Left renal cortex interstitium (tissue), 4 donors: ENCODE results near the gene COA1. TPM values are rescaled to one million over a fixed set of nuclear protein-coding genes. Genes with fewer than 3 reads are reported as not detected.
"Not testable (repeated sequence)": the region's sequence is repeated elsewhere in the genome, so short reads cannot be mapped to it uniquely, and the experiment has no call there.

Experiments
- DNase-seq, 4 donors: peaks; one replicate each; pipeline ENCODE4 v3.0.0-alpha.2; 2013; ENCODE audit warnings: low read depth in 4 of 4, low spot score in 2 of 4, missing footprints in 1 of 4
- polyA plus RNA-seq, 4 donors: library from polyadenylated mRNA; unstranded; fragments of 120-200 nt; gene quantifications; one replicate each; pipeline ENCODE4 v1.2.1, GENCODE V29; 2013; ENCODE audit not compliant: insufficient read length in 4 of 4

The COA1 gene, protein sequence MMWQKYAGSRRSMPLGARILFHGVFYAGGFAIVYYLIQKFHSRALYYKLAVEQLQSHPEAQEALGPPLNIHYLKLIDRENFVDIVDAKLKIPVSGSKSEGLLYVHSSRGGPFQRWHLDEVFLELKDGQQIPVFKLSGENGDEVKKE
- 10 to 100 TPM; 61.2 to 86.5 (median 72.0) TPM for polyA plus RNA-seq

GRCh38 chr7:43729214-43729923 is at the start of gene COA1:
Gene COA1 (minus strand): TSS chr7:43729523. CDS start chr7:43648614, 80,909 bp downstream.
- peak; percentile 75 to 83 (median 81) for DNase-seq

DNA sequence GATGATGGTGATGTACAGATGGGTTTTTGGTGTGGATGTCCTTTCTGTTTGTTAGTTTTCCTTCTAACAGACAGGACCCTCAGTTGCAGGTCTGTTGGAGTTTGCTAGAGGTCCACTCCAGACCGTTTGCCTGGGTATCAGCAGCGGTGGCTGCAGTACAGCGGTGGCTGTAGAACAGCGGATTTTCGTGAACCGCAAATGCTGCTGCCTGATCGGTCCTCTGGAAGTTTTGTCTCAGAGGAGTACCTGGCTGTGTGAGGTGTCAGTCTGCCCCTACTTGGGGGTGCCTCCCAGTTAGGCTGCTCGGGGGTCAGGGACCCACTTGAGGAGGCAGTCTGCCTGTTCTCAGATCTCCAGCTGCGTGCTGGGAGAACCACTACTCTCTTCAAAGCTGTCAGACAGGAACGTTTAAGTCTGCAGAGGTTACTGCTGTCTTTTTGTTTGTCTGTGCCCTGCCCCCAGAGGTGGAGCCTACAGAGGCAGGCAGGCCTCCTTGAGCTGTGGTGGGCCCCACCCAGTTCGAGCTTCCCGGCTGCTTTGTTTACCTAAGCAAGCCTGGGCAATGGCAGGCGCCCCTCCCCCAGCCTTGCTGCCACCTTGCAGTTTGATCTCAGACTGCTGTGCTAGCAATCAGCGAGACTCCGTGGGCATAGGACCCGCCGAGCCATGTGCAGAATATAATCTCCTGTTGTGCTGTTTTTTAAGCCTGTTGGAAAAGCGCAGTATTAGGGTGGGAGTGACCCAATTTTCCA is 49.1 kb upstream of the COA1 start:
- DNase-seq = not testable (repeated sequence)

DNA sequence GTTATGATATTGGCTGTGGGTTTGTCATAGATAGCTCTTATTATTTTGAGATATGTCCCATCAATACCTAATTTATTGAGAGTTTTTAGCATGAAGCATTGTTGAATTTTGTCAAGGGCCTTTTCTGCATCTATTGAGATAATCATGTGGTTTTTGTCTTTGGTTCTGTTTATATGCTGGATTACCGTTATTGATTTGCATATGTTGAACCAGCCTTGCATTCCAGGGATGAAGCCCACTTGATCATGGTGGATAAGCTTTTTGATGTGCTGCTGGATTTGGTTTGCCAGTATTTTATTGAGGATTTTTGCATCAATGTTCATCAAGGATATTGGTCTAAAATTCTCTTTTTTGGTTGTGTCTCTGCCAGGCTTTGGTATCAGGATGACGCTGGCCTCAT is 45.9 kb upstream of the COA1 start:
- not testable (repeated sequence) for DNase-seq

GRCh38 chr7:43773268-43773667 is 43.9 kb upstream of the COA1 start:
- DNase-seq = not testable (repeated sequence)

GRCh38 chr7:43771573-43771972 is 42.2 kb upstream of the COA1 start:
- DNase-seq = no peak

- DNase-seq = no peak
Observed at GRCh38 chr7:43771128-43771527, 41.8 kb upstream of the COA1 start.

- DNase-seq = no peak
Observed at GRCh38 chr7:43769791-43770465, 40.6 kb upstream of the COA1 start.

DNA sequence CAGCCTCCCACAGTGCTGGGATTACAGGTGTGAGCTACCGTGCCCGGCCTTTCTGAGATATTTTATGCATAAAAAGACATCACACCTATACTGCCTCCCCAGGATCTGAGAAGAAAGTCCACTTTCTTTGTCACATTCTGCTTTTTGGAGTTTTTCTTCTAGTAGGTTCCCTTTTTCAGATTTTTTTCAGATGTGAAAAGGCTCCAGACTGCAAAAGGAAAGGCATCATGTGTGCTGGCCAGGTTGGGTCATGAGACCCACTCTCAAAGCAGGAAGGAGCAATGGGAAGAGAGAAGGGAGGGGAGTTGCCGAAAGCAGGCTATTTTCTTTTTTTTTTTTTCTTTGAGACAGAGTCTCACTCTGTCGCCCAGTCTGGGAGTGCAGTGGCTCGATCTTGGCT is 40.0 kb upstream of the COA1 start:
- DNase-seq = no peak

GRCh38 chr7:43768887-43769272 is 39.6 kb upstream of the COA1 start:
- DNase-seq = no peak

DNA sequence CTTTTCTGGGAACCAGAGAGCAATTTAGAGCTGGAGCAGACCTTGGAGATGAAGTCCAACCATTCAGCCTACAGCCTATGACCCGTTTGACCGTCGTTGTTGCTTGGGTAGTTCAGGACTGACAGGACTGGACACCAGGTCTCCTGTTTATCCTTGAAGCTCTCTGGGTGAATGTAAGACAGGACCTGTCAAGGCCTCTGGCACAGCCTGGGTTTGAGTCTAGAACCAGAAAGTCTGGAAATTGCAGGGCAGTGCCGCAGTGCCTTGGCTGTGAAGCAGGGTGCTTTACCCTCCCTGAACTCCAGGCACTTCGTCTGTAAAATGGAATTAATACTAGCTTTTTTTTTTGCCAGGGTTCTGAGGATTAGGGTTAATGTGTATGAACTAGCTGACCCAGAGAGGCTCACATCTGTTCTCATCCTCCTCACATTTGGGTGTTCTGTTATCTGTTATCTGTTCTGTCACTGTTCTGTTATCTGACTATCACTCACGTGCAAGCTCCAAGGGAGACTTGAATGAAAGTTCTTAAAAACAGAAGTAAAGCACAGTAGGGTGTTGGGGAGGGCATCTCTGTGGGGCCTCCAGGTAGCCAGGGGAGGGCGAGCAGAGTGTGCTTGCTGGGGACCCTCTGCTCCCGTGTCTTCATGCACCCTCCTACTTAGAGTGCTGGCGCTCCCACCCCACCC is 39.0 kb upstream of the COA1 start:
- DNase-seq = no peak

DNA sequence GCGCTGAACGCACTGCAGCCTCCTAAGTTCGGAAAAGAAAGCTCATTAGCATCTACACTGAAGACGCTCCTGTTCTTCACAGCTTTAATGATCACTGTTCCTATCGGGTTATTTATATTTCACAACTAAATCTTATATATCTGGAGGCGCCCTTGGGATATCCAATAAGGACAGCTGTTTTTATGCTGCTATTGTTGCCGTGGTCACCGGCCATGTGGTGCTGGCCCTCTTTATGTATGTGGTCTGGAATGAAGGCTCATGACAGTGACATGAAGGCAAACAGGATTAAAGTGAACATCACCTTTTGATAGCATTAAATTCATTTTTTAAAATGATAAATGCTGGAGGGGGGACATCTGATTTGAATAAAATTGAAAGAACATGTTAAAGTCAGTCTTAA is 38.0 kb upstream of the COA1 start:
- no peak for DNase-seq

DNA sequence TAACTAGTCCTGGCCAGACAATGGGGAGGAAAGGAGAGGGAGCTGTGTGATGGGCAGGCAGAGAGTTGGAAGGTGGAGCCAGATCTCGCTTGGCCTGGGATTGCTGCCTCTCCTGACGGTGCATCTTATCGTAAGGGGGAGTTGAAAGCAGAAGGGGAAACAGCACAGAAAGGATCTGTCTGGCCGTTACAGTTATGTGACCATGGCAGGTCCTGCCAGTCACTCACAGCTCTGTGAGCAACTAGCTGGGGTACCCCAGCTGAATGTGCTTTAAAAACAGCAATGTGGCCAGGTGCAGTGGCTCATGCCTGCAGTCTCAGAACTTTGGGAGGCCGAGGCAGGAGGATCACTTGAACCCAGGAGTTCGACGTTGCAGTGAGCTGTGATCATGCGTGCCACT is 37.2 kb upstream of the COA1 start:
- no peak for DNase-seq

GRCh38 chr7:43764807-43765491 is 35.6 kb upstream of the COA1 start:
- DNase-seq = no peak

DNA sequence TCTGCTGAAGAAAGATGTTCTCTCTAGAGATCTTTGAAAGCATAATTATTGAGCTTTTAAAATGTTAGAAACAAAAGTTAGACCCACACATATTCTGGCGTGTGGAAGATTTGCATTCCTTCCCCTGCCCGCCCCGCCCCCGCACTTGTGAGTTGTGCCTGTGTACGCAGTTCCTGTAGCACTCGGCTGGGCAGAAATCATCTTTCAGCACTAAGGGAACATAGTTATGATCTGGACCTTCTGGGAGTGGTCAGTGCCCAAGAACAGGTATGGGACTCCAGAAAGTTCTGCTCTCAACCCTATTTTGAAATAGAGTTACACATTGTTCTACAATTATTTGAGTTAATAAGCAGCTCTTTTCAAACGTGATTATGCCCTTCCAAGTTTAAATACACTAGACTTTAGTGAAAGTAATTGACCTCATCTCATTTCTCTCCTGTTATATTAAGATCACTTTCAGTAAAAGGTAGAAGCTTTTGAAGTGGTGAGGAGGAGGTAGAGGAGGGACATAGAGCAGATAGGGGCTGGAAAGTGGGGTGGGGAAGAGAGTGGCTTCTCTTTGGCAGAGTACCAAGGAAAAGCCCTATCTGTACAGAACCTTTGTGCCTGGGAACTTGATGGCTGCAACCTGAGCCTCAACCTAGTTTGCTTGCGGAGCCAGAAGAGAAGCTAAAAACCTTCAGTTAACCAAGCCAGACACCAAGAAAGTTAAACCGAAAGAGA is 34.9 kb upstream of the COA1 start:
- DNase-seq = no peak

DNA sequence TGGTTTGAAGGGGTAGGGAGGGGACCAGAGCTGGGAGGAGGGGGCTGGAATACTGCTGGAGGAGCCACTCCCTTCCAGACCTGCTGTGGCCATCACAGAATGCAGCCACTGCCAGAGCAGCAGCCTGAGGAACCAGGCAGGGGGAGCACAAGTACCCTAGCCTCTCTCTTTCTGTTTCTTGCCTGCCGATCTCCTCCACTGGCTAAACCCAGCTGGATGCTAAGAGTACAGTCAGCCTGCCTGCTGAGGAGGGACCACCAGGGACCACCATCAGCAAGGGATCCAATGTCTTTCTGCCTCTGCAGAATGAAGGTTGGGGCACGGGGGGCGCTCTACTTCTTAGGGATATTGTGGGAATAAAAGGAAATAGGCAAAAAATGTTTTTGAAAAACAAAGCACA is 33.9 kb upstream of the COA1 start:
- no peak for DNase-seq

- no peak for DNase-seq
Observed at GRCh38 chr7:43761938-43762692, 32.8 kb upstream of the COA1 start.

DNA sequence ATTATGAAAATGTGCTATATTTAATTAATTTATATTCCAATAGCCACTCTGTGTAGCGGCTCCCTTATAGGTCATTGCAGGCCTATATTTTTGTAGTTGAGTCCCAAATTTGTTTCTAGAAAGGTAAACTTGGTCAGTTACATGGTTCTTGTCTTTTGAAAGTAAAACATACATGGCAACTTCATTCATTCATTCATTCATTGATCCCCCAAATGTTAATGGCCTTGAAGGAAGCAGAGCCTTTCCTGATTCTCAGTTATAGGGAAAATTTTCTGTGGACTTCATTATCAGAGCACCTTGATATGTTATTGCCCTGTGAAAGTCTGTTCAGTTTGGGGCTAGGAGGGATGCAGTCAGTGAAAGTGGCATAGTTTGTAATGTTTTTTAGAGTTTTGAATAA is 32.1 kb upstream of the COA1 start:
- DNase-seq = no peak

- no peak for DNase-seq
Observed at GRCh38 chr7:43760861-43761260, 31.5 kb upstream of the COA1 start.
